OCI-LY3 (cell line): ENCODE data around the gene ATG16L2.

Experiments used
- H2AFZ ChIP-seq: fragments of 200-600, 300-600 bp; shearing (Covaris generic); 2 replicates; pipeline ENCODE4 v1.6.0; 2014; ENCODE audit warnings: antibody characterized with exemption, low read depth, low read length
- H3K27ac ChIP-seq: fragments of 200-600, 300-600 bp; sonication (generic); 2 replicates; pipeline ENCODE4 v1.5.1; 2014; ENCODE audit warnings: mild to moderate bottlenecking, low read length, moderate library complexity, mixed read lengths
- H3K27me3 ChIP-seq: fragments of 200-600, 300-600 bp; sonication (generic); 2 replicates; pipeline ENCODE4 v1.6.1; 2014; ENCODE audit warnings: low read depth, low read length, mixed read lengths
- H3K36me3 ChIP-seq: fragments of 200-600, 300-600 bp; sonication (generic); replicated peaks from 2 replicates; pipeline ENCODE3; 2014; ENCODE audit warnings: low read depth, low read length, mixed read lengths
- H3K4me1 ChIP-seq: fragments of 300-600, 200-600 bp; sonication (generic); 2 replicates; pipeline ENCODE4 v1.6.1; 2014; ENCODE audit warnings: low read length, mixed read lengths
- H3K4me2 ChIP-seq: fragments of 200-600, 300-600 bp; sonication (generic); 2 replicates; pipeline ENCODE4 v1.6.1; 2014; ENCODE audit warnings: low read length, mixed read lengths
- H3K4me3 ChIP-seq: fragments of 300-600, 200-600 bp; sonication (generic); 2 replicates; pipeline ENCODE4 v1.5.1; 2014; ENCODE audit warnings: antibody characterized with exemption, mild to moderate bottlenecking, low read length, moderate library complexity
- H3K79me2 ChIP-seq: fragments of 300-600, 200-600 bp; shearing (Covaris generic); 2 replicates; pipeline ENCODE4 v1.6.1; 2014; ENCODE audit warnings: mild to moderate bottlenecking, low read length, mixed read lengths
- H3K9ac ChIP-seq: fragments of 300-600, 200-600 bp; shearing (Covaris generic); 2 replicates; pipeline ENCODE4 v1.6.0; 2014; ENCODE audit warnings: mild to moderate bottlenecking, low read length, moderate library complexity
- H3K9me3 ChIP-seq: fragments of 200-600, 300-600 bp; shearing (Covaris generic); 2 replicates; pipeline ENCODE4 v1.6.1; 2014; ENCODE audit warnings: low read length, mixed read lengths; ENCODE audit not compliant: insufficient read depth
- H4K20me1 ChIP-seq: fragments of 200-600, 300-600 bp; sonication (generic); 2 replicates; pipeline ENCODE4 v1.6.1; 2016; ENCODE audit warnings: low read length, mixed read lengths; ENCODE audit not compliant: insufficient read depth
- CTCF ChIP-seq: fragments of 200-600, 300-600 bp; sonication (generic); IDR thresholded peaks from 2 replicates; pipeline ENCODE4 v1.5.1; 2014; ENCODE audit warnings: antibody characterized with exemption, low read length, low read depth
- EZH2phosphoT487 ChIP-seq: fragments of 200-600 bp; shearing (Covaris generic); IDR thresholded peaks from 2 replicates; pipeline ENCODE4 v1.6.1; 2018; ENCODE audit warnings: antibody characterized with exemption, mixed run types, low read depth

ATG16L2 gene

DNA sequence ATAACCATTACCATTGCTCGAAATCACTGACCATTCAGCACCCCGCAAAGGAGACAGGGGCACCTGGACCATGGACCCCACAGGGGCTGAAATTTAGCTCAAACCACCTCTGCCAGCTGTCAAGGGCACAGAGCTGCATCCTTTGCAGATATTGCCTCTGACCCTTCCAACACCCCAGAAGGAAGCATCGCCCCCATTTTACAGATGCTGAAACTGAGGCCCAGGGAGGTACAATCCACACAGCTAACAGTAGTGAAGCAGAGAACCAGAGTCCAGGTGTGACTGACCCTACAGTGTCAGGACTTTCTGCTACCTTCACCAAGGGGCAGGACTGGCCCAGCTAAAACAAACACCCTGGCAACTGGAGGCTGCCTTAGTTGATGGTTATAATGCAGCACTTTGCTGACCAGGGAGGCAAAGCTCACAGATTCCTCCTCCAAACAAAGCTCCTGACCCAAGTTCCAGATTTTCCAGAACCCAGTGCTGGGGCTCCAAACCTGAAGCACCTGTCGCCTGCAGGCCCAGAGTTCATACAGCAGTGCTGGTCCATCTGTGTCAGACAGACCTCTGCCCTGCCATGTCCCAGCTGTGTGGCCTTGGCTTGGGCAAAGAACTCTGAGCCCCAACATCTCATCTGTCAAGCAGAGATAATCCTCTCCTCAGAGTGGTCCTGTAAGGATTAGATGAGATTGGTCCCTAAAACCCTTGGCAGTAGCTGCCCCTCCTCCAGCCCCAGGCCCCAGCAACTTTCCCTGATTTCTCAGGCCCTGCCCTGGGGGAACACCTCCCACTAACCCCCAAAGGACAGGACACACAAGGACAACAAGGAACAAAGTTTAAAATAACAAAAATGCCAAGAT lies 46.8 kb upstream of the ATG16L2 start:
- Histone ChIP-seq H3K27ac (no peak overlapping the region), H3K9me3 (no peaks in the 10 kb centered on the region), H3K27me3 (no peaks in the 10 kb centered on the region), H3K4me2 (no peak overlapping the region), H4K20me1 (no peaks in the 10 kb centered on the region), H3K36me3 (no peaks in the 10 kb centered on the region), H3K4me3 (no peak overlapping the region), H3K4me1 (peaks cover 17% of the 10 kb centered on the region), H2AFZ (no peak overlapping the region), H3K9ac (no peak overlapping the region), H3K79me2 (no peaks in the 10 kb centered on the region)
- TF ChIP-seq CTCF (no peak), EZH2phosphoT487 (no peak)

DNA sequence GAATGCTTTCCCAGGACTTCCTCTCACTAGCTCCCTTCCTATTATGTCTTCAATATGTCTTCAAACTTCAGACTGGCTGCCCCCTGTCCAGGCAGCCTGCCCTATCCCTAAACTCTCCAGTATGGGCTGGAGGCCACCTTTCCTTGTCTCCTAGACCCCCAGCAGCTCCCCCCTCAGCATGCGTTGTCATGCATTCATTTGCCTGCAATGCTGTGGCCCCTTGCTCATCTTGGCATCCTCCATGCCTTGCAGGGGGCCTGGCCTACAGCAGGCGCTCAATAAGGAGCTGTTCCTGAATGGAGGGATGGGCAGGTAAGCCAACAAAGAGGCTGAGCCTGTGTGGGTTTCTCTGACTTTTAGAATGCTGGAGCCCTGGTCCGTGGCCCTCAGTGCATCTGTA lies 45.6 kb upstream of the ATG16L2 start:
- H3K27me3 ChIP-seq = no peaks in the 10 kb centered on the region
- TF ChIP-seq EZH2phosphoT487 = no peak
- H3K9me3 ChIP-seq = no peaks in the 10 kb centered on the region
- H3K4me2 ChIP-seq = no peak overlapping the region
- no peaks in the 10 kb centered on the region for H3K36me3 ChIP-seq
- H3K9ac ChIP-seq = no peak overlapping the region
- H4K20me1 ChIP-seq = no peaks in the 10 kb centered on the region
- peaks cover 6% of the 10 kb centered on the region for H3K4me1 ChIP-seq
- no peaks in the 10 kb centered on the region for H3K79me2 ChIP-seq
- H2AFZ ChIP-seq = no peak overlapping the region
- no peak overlapping the region for H3K27ac ChIP-seq
- no peak overlapping the region for H3K4me3 ChIP-seq

DNA sequence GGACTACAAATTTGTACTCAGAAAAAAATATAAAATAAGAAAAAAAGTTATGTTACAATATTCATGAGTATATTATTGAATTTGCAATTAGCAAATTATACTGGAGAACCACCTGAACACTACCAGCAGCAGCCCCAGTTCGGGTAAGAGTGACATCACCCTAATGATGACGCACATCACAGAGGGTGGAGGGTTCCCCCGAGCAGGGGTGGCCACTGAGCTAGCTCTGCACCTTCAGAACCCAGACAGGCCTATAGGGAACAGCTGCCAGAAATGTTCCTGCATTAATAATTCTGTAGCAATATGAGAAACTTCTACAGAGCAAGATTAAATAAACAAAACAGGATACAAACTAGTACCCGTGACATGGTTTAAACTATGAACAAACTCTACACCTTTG lies 44.5 kb upstream of the ATG16L2 start:
- no peaks in the 10 kb centered on the region for H3K9me3 ChIP-seq
- no peaks in the 10 kb centered on the region for H3K79me2 ChIP-seq
- TF ChIP-seq EZH2phosphoT487 (no peak), CTCF (no peak)
- H3K9ac ChIP-seq = no peak overlapping the region
- no peak overlapping the region for H3K4me3 ChIP-seq
- no peak overlapping the region for H3K27ac ChIP-seq
- H3K4me1 ChIP-seq = no peaks in the 10 kb centered on the region
- H3K36me3 ChIP-seq = no peaks in the 10 kb centered on the region
- no peaks in the 10 kb centered on the region for H3K27me3 ChIP-seq
- no peak overlapping the region for H2AFZ ChIP-seq
- H4K20me1 ChIP-seq = no peaks in the 10 kb centered on the region
- no peak overlapping the region for H3K4me2 ChIP-seq

DNA sequence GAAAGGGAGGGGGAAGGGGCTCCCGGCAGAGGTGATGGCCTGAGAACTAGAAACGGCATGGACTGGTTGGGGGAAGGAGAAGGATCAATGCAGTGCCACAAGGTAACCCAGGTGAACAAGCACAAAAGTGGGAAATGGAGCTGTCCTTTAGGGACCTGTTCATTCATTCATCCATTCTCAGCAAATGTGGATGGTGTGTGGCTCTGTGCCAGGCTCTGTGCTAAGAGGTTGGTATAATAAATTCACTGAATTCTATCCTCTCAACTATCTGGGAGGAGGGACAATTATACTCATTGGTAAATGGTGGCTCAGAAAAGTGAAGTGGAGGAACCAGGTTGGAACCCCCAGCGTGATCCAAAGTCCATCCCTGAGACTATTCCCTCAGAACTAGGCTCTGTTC lies 43.4 kb upstream of the ATG16L2 start:
- Histone ChIP-seq H3K79me2 (no peaks in the 10 kb centered on the region), H3K9me3 (no peaks in the 10 kb centered on the region), H3K27me3 (no peaks in the 10 kb centered on the region), H3K4me1 (no peaks in the 10 kb centered on the region), H3K4me3 (no peak overlapping the region), H3K4me2 (no peak overlapping the region), H4K20me1 (no peaks in the 10 kb centered on the region), H2AFZ (no peak overlapping the region), H3K9ac (no peak overlapping the region), H3K27ac (no peak overlapping the region), H3K36me3 (no peaks in the 10 kb centered on the region)
- no peak for TF ChIP-seq CTCF
- no peak for TF ChIP-seq EZH2phosphoT487
